OCI-LY1 (cell line): Measurements from ENCODE around the gene DNAH9.

ENCODE experiments used
- H2AFZ ChIP-seq: fragments of 200-600 bp; sonication (generic), shearing (Covaris generic); 2 replicates; pipeline ENCODE4 v1.6.0; 2014; ENCODE audit warnings: antibody characterized with exemption, mild to moderate bottlenecking, low read length
- H3F3A ChIP-seq: fragments of 200-600 bp; sonication (generic), shearing (Covaris generic); 2 replicates; pipeline ENCODE4 v1.6.0; 2014; ENCODE audit warnings: mild to moderate bottlenecking, antibody characterized with exemption, low read length, moderate library complexity; ENCODE audit not compliant: insufficient read depth
- H3K27ac ChIP-seq: fragments of 200-600 bp; sonication (generic); 2 replicates; pipeline ENCODE4 v1.5.1; 2014; ENCODE audit warnings: low read length, mixed run types, mild to moderate bottlenecking, low read depth; ENCODE audit not compliant: poor library complexity, severe bottlenecking
- H3K27me3 ChIP-seq: fragments of 200-600 bp; sonication (generic); 2 replicates; pipeline ENCODE4 v1.6.0; 2014; ENCODE audit warnings: antibody characterized with exemption, mild to moderate bottlenecking, low read length, moderate library complexity; ENCODE audit not compliant: insufficient read depth
- H3K36me3 ChIP-seq: fragments of 200-600 bp; sonication (generic); 2 replicates; pipeline ENCODE4 v1.6.1; 2014; ENCODE audit warnings: mild to moderate bottlenecking, antibody characterized with exemption, low read length, moderate library complexity, mixed read lengths; ENCODE audit not compliant: insufficient read depth
- H3K4me1 ChIP-seq: fragments of 200-600 bp; sonication (generic); 2 replicates; pipeline ENCODE4 v1.5.1; 2014; ENCODE audit warnings: mild to moderate bottlenecking, low read length, moderate library complexity; ENCODE audit not compliant: insufficient read depth, severe bottlenecking
- H3K4me2 ChIP-seq: fragments of 200-600 bp; sonication (generic), shearing (Covaris generic); 2 replicates; pipeline ENCODE4 v1.6.1; 2014; ENCODE audit warnings: low read length
- H3K4me3 ChIP-seq: fragments of 200-600 bp; sonication (generic); 2 replicates; pipeline ENCODE4 v1.5.1; 2014; ENCODE audit warnings: low read length, low read depth, mild to moderate bottlenecking, mixed read lengths; ENCODE audit not compliant: poor library complexity, severe bottlenecking
- H3K79me2 ChIP-seq: fragments of 200-600 bp; shearing (Covaris generic); 2 replicates; pipeline ENCODE4 v1.6.1; 2016; ENCODE audit warnings: mixed run types, low read length, mixed read lengths; ENCODE audit not compliant: insufficient read depth
- H3K9ac ChIP-seq: fragments of 200-600 bp; sonication (generic), shearing (Covaris generic); 2 replicates; pipeline ENCODE4 v1.6.1; 2014; ENCODE audit warnings: mild to moderate bottlenecking, low read length, mixed read lengths
- H3K9me2 ChIP-seq: fragments of 200-600 bp; sonication (generic), shearing (Covaris generic); 2 replicates; pipeline ENCODE4 v1.6.1; 2014; ENCODE audit warnings: low read depth, mild to moderate bottlenecking, low read length, mixed read lengths
- H3K9me3 ChIP-seq: fragments of 200-600 bp; shearing (Covaris generic); 2 replicates; pipeline ENCODE4 v1.6.1; 2014; ENCODE audit warnings: low read length, mixed read lengths
- H4K20me1 ChIP-seq: fragments of 200-600 bp; sonication (generic), shearing (Covaris generic); 2 replicates; pipeline ENCODE4 v1.6.0; 2016; ENCODE audit warnings: mild to moderate bottlenecking, low read length; ENCODE audit not compliant: insufficient read depth
- CTCF ChIP-seq: fragments of 200-600 bp; sonication (generic), shearing (Covaris generic); IDR thresholded peaks from 2 replicates; pipeline ENCODE4 v1.5.1; 2017; ENCODE audit warnings: mild to moderate bottlenecking, antibody characterized with exemption, low read length, moderate library complexity, mixed read lengths
- EZH2 ChIP-seq: fragments of 200-600 bp; sonication (generic), shearing (Covaris generic); IDR thresholded peaks from 2 replicates; pipeline ENCODE4 v1.8.0; 2017; ENCODE audit warnings: borderline replicate concordance, mixed run types, mild to moderate bottlenecking, antibody characterized with exemption, low read length, moderate library complexity, mixed read lengths

The DNAH9 gene

DNA sequence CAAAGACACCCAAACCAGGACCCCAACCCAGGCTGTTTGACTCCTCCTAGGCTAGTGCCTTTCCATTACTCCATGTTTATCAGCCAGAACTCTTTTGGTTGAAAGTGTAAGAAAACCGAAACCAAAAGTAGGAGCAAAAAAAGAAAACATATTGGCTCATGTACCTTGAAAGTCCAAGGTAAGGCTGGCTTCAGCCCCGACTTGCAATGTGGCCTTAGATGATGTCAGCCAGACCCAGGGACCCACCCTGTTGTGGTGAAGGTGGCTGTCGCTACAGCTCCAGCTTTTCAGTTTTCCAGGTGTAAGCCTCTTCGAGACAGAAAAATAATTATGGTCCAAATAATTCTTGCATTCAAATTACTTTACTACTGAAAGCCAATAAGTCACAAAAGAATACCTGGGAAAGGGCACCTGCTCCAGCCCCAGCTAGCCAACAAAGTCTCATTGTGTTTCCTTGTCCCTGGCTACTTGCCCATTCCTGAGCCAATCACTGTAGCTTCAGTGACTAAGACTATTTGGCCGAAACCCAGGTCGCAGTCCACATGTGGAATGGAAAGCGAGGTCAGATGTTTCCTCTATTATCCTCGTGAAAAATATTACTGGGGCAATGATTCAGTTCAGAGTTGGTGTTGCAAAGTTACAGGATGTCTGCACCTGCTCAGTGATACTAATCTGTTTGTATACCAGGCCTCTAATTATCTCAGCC, 20.7 kb downstream of the DNAH9 start:
- Histone ChIP-seq H3K4me2 (no peak overlapping the region), H4K20me1 (no peaks in the 10 kb centered on the region), H3K27me3 (no peaks in the 10 kb centered on the region), H3K9me2 (no peaks in the 10 kb centered on the region), H3K9me3 (no peaks in the 10 kb centered on the region), H3K9ac (no peak overlapping the region), H3F3A (no peaks in the 10 kb centered on the region), H3K36me3 (no peaks in the 10 kb centered on the region), H3K79me2 (no peaks in the 10 kb centered on the region), H2AFZ (no peak overlapping the region), H3K27ac (no peak overlapping the region), H3K4me3 (no peak overlapping the region), H3K4me1 (no peaks in the 10 kb centered on the region)
- no peak for TF ChIP-seq CTCF
- no peak for TF ChIP-seq EZH2

- no peaks in the 10 kb centered on the region for H3K9me2 ChIP-seq
- H3K79me2 ChIP-seq: no peaks in the 10 kb centered on the region
- no peak overlapping the region for H3K4me3 ChIP-seq
- no peak overlapping the region for H3K27ac ChIP-seq
- H4K20me1 ChIP-seq: no peaks in the 10 kb centered on the region
- peaks cover 4% of the 10 kb centered on the region; the same call in 1 of the 2 replicates for H3K27me3 ChIP-seq
- no peak overlapping the region for H2AFZ ChIP-seq
- no peaks in the 10 kb centered on the region for H3K36me3 ChIP-seq
- H3K4me2 ChIP-seq: no peak overlapping the region
- H3F3A ChIP-seq: no peaks in the 10 kb centered on the region
- no peaks in the 10 kb centered on the region for H3K4me1 ChIP-seq
- H3K9ac ChIP-seq: no peak overlapping the region
- no peak for TF ChIP-seq EZH2
- no peak for TF ChIP-seq CTCF
- no peaks in the 10 kb centered on the region for H3K9me3 ChIP-seq
Observed at GRCh38 chr17:11622492-11622891, 24.2 kb downstream of the DNAH9 start.

- TF ChIP-seq EZH2 (no peak), CTCF (no peak)
- no peaks in the 10 kb centered on the region for H4K20me1 ChIP-seq
- no peaks in the 10 kb centered on the region for H3K4me1 ChIP-seq
- no peak overlapping the region for H3K4me3 ChIP-seq
- no peaks in the 10 kb centered on the region for H3K9me2 ChIP-seq
- H3K27ac ChIP-seq: no peak overlapping the region
- H3K4me2 ChIP-seq: no peak overlapping the region
- peaks cover 4% of the 10 kb centered on the region; the same call in 1 of the 2 replicates for H3K27me3 ChIP-seq
- no peaks in the 10 kb centered on the region for H3K79me2 ChIP-seq
- H3K36me3 ChIP-seq: no peaks in the 10 kb centered on the region
- H3K9ac ChIP-seq: no peak overlapping the region
- no peaks in the 10 kb centered on the region for H3K9me3 ChIP-seq
- no peaks in the 10 kb centered on the region for H3F3A ChIP-seq
- H2AFZ ChIP-seq: no peak overlapping the region
Observed at GRCh38 chr17:11624976-11625375, 26.7 kb downstream of the DNAH9 start.
